HFFc6 (cell line): ENCODE results near the gene GLIS1. TPM values are rescaled to one million over a fixed set of nuclear protein-coding genes. Genes with fewer than 3 reads are reported as not detected.
"Not testable (repeated sequence)": the region's sequence is repeated elsewhere in the genome, so short reads cannot be mapped to it uniquely, and the experiment has no call there.

Experiments used
- DNase-seq: peaks from one replicate; pipeline ENCODE4 v3.0.0-alpha.2; 2018
- H3K27ac Mint-ChIP-seq: 2 replicates; pipeline ENCODE4 v1.8.0; 2020; ENCODE audit warnings: mild to moderate bottlenecking, mixed read lengths
- H3K27me3 Mint-ChIP-seq: 2 replicates; pipeline ENCODE4 v1.8.0; 2021; ENCODE audit warnings: mild to moderate bottlenecking, moderate library complexity, mixed read lengths; ENCODE audit not compliant: insufficient read depth
- H3K36me3 Mint-ChIP-seq: 2 replicates; pipeline ENCODE4 v1.8.0; 2021; ENCODE audit warnings: low read depth, mixed read lengths
- H3K4me1 Mint-ChIP-seq: 2 replicates; pipeline ENCODE4 v1.8.0; 2020; ENCODE audit warnings: low read depth, mixed read lengths
- H3K4me3 Mint-ChIP-seq: 2 replicates; pipeline ENCODE4 v1.8.0; 2020; ENCODE audit warnings: mild to moderate bottlenecking, moderate library complexity, mixed read lengths
- H3K9me3 Mint-ChIP-seq: 2 replicates; pipeline ENCODE4 v1.8.0; 2020; ENCODE audit warnings: mild to moderate bottlenecking, mixed read lengths
- CTCF ChIP-seq: fragments of 200-600 bp; sonication (generic); IDR thresholded peaks from 2 replicates; pipeline ENCODE4 v1.5.0; 2021; ENCODE audit warnings: antibody characterized with exemption, mild to moderate bottlenecking
- total RNA-seq, 6 experiments: library from RNA; stranded (reverse); fragmentation: NEBNext Ultra II Directional; extraction: Animal tissue kit (Norgen Biotek cat#: 25700); gene quantifications; 2 replicates in 1 of 6; 3 replicates in 5 of 6; pipeline ENCODE4 v1.2.3, GENCODE V29; 2021

GLIS1 gene
- total RNA-seq, 6 experiments from 2014 or later: 1.1 to 1.9 (median 1.2) TPM

DNA sequence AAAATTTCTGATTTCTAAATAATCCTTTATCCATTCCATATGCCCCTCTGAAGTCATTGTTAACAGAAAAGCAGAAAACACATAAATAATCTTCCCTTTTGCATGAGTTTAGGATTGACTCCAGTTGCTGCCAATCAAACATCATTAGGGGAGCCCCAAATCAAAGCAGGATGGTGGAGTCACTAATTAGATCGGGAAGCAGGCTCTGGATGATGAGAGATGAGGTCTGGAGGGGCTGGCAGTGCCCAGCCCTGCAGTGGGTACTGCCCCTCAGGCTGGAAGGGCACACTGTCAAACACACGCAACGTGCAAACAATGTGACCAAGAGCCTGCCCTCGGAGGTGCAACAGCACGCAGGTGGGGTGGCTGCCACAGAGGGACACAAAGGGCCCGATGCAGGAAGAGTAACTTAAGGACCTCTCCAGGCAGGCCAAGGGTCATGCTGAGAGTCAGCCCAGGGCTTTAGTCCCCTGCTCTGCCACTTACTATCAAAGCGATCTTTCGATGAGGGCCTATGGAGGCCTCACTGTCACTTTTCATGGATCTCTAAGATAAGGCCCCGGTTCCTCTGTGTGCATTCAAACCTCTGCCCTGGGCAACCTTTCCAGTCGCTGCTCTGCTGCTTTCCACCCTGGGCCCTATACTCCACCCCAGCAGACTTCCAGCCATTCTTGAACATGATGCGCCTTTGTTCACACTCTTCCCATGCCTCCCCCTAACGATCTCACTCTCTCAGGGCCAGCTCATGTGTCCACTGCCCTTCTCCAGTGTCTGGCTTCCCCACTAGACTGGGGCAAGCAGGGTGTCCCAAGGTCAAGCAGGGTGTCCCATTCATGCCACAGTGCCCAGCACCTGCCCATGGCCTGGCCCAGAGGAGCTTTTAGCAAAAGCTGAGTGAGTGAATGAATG is 180.9 kb downstream of the GLIS1 start:
- H3K4me1 Mint-ChIP-seq: no peaks in the 10 kb centered on the region
- no peaks in the 10 kb centered on the region for H3K9me3 Mint-ChIP-seq
- no peak overlapping the region for H3K4me3 Mint-ChIP-seq
- no peak for TF ChIP-seq CTCF
- H3K36me3 Mint-ChIP-seq: no peaks in the 10 kb centered on the region
- no peak for DNase-seq
- H3K27me3 Mint-ChIP-seq: peaks cover 6% of the 10 kb centered on the region; the same call in 1 of the 2 replicates
- H3K27ac Mint-ChIP-seq: no peak overlapping the region

DNA sequence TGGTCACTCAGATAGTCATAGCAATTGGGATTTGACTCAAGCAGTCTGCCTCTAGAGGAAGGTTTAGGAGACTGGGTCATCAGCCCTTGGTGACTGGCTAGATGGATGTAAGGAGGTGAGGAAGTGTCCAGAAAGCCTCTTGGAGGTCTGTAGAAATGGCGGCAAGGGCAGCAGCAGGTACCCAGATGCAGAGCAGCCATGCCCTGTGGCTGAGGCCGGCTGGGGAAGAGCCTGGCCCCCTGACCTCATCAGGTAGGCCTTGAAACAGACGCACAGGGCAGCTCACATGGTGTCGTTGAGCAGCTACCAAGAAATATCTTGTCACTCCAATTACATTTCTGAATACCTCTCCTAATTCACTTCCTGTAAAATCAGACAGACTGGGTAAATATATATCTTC is 181.6 kb downstream of the GLIS1 start:
- H3K27me3 Mint-ChIP-seq: peaks cover 5% of the 10 kb centered on the region; the same call in 1 of the 2 replicates
- no peak overlapping the region for H3K27ac Mint-ChIP-seq
- DNase-seq: no peak
- H3K4me1 Mint-ChIP-seq: no peaks in the 10 kb centered on the region
- no peaks in the 10 kb centered on the region for H3K36me3 Mint-ChIP-seq
- TF ChIP-seq CTCF: no peak
- no peak overlapping the region for H3K4me3 Mint-ChIP-seq
- H3K9me3 Mint-ChIP-seq: no peaks in the 10 kb centered on the region

- no peaks in the 10 kb centered on the region for H3K4me1 Mint-ChIP-seq
- no peaks in the 10 kb centered on the region for H3K9me3 Mint-ChIP-seq
- no peak for TF ChIP-seq CTCF
- H3K4me3 Mint-ChIP-seq: no peak overlapping the region
- DNase-seq: no peak
- H3K27me3 Mint-ChIP-seq: peaks cover 4% of the 10 kb centered on the region
- no peak overlapping the region for H3K27ac Mint-ChIP-seq
- H3K36me3 Mint-ChIP-seq: no peaks in the 10 kb centered on the region
Measured at GRCh38 chr1:53556657-53557227, 182.2 kb downstream of the GLIS1 start.

GRCh38 chr1:53555620-53556326 is 183.2 kb downstream of the GLIS1 start:
- H3K4me1 Mint-ChIP-seq, H3K4me3 Mint-ChIP-seq, H3K36me3 Mint-ChIP-seq, H3K27me3 Mint-ChIP-seq, H3K27ac Mint-ChIP-seq, DNase-seq, H3K9me3 Mint-ChIP-seq: not testable (repeated sequence)

DNA sequence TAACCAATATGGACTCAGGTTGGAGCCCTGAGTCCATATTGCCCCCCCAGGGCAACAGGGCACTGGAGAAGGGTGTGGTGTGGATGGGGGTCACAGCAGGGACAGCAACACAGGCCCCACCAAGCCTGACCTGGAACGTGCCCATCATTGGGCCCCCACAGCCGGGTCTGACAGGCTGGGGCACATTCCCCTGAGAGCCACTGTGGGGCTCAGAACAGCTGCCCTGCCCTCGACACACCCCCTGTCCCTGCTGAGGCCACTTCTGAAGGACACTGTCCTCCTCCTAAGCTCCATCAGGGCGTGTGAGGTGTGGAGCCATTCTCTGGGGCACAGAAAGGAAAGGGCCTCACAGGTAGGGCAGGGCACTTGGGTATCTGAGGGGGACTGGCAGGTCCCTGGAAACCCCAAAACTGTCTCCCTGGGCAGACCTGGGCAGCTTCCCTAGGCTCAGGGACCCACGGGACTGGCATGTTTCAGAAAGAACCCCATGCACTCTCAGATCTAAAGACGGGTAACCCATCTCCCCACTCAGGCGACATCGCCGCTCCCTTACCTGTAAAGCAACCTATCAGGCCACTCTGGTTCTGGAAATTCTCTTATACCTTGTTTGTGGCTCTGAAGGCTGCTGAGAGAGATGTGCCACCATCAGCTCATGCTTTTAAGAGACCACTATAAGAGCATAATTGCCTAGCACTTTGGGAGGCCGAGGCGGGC is 184.2 kb downstream of the GLIS1 start:
- H3K4me3 Mint-ChIP-seq: no peak overlapping the region
- no peak for DNase-seq
- H3K27me3 Mint-ChIP-seq: peaks cover 4% of the 10 kb centered on the region
- TF ChIP-seq CTCF: no peak
- no peaks in the 10 kb centered on the region for H3K9me3 Mint-ChIP-seq
- no peaks in the 10 kb centered on the region for H3K36me3 Mint-ChIP-seq
- H3K4me1 Mint-ChIP-seq: peaks cover 5% of the 10 kb centered on the region
- no peak overlapping the region for H3K27ac Mint-ChIP-seq
